ENCODE measurements around the gene CUBN. TPM values are rescaled to one million over a fixed set of nuclear protein-coding genes. Genes with fewer than 3 reads are reported as not detected.
A peak's percentile ranks its signal among the peaks of the same experiment; 100 is the strongest.

CUBN gene
- polyA plus RNA-seq, 2 of the 4 experiments (the other 2 are of a cell fraction): 0.08 to 0.28 TPM

- TF ChIP-seq E2F6 (IDR thresholded peaks at IDR 0.05; ENCODE audit: borderline replicate concordance, low read depth) (no peak), EHF (CRISPR knock-in tag; IDR thresholded peaks at IDR 0.05) (no peak), SMC3 (IDR thresholded peaks at IDR 0.05) (peak; percentile 49), NPAS2 (CRISPR knock-in tag; IDR thresholded peaks at IDR 0.05; ENCODE audit: borderline replicate concordance) (no peak), FOSB (CRISPR knock-in tag; IDR thresholded peaks at IDR 0.05) (no peak), HES2 (IDR thresholded peaks at IDR 0.05) (no peak), EHMT2 (IDR thresholded peaks at IDR 0.05; ENCODE audit: low read depth) (no peak), CTCF (IDR thresholded peaks at IDR 0.05) (peak; percentile 61), ESRRA (IDR thresholded peaks at IDR 0.05; ENCODE audit: borderline replicate concordance, low read length) (no peak), FOSL2 (IDR thresholded peaks at IDR 0.05) (no peak), FOSL2 (CRISPR knock-in tag; IDR thresholded peaks at IDR 0.05) (no peak), MYC (IDR thresholded peaks at IDR 0.05; ENCODE audit: borderline replicate concordance, low read length) (no peak)
Observed at GRCh38 chr10:16809074-16809718, 320.4 kb downstream of the CUBN start (continued).

GRCh38 chr10:16804123-16804522, 325.5 kb downstream of the CUBN start:
- POLR2A ChIA-PET: no interaction called here
- H3K4me3 ChIP-seq: no peak overlapping the region
- WGBS (ENCODE audit: missing lambda C conversion rate): 90% methylated on average over 4 of the region's 4 CpGs
- TF ChIP-seq MAZ (IDR thresholded peaks at IDR 0.05; ENCODE audit: borderline replicate concordance, low read depth, low read length) (no peak), ZSCAN20 (CRISPR knock-in tag; IDR thresholded peaks at IDR 0.05) (no peak), POLR2AphosphoS2 (conservative IDR thresholded peaks at IDR 0.05; ENCODE audit: low read length) (no peak), NPAS2 (CRISPR knock-in tag; IDR thresholded peaks at IDR 0.05; ENCODE audit: borderline replicate concordance) (no peak), HMGXB4 (CRISPR knock-in tag; IDR thresholded peaks at IDR 0.05; ENCODE audit: borderline replicate concordance) (no peak), CHD4 (IDR thresholded peaks at IDR 0.05; ENCODE audit: borderline replicate concordance) (no peak), ZFP36 (IDR thresholded peaks at IDR 0.05; ENCODE audit: borderline replicate concordance, partially characterized antibody) (no peak), TFCP2L1 (CRISPR knock-in tag; IDR thresholded peaks at IDR 0.05) (no peak), JUN (IDR thresholded peaks at IDR 0.05) (no peak), CTCF (IDR thresholded peaks at IDR 0.05) (no peak), BHLHE40 (IDR thresholded peaks at IDR 0.05; ENCODE audit: low read depth, low read length) (no peak), HOXA7 (CRISPR knock-in tag; IDR thresholded peaks at IDR 0.05) (no peak), NFE2L2 (conservative IDR thresholded peaks at IDR 0.05; ENCODE audit: low read length) (no peak)
- H3K27ac ChIP-seq: no peak overlapping the region
- no peak for ATAC-seq
- no peak for DNase-seq (ENCODE audit: low read depth in 1 of 2, low spot score in 1 of 2)
- no peak overlapping the region for H3K4me2 ChIP-seq
- CTCF ChIA-PET: interaction anchor here (1.1 to 1.4 kb wide), 4 partner anchors 9 to 605 kb away, joined by 3 read pairs; no protein-coding TSS in a partner anchor
- FAIRE-seq: no peak
- H3K9me3 ChIP-seq: no peaks in the 10 kb centered on the region
- H3K4me1 ChIP-seq: no peaks in the 10 kb centered on the region
